Right lobe of liver (tissue), 4 donors: ENCODE measurements around the gene C16orf54.

Experiments used
- CTCF ChIP-seq, 4 donors: fragments of 200-600 bp in 3 of 4; fragments of 450-650 bp in 1 of 4; IDR thresholded peaks; one replicate each; pipeline versions ENCODE4 v1.5.1 to v1.8.0; 2016 to 2022; ENCODE audit warnings: antibody characterized with exemption in 4 of 4, mild to moderate bottlenecking in 2 of 4
- POLR2A ChIP-seq: fragments of 450-650 bp; IDR thresholded peaks from one replicate; pipeline ENCODE4 v1.6.1; 2017; ENCODE audit warnings: antibody characterized with exemption, mild to moderate bottlenecking
- donor health status: DM: no; HTN: no; CAD: no.
- donor health status: DM: no; HTN: no; CAD: no.
- donor health status: DM: no; HTN: yes; CAD: no.

- TF ChIP-seq CTCF (IDR thresholded peaks at IDR 0.05) = no peak
- no peak for TF ChIP-seq POLR2A
Observed at GRCh38 chr16:29777576-29778350, 32.0 kb upstream of the C16orf54 start, which contains the start of gene ZG16.
